Caco-2 (cell line): ENCODE data around the gene CXCL6. TPM values are rescaled to one million over a fixed set of nuclear protein-coding genes. Genes with fewer than 3 reads are reported as not detected.

Experiments
- BruUV-seq: library from RNA; stranded (reverse); fragments of 400-500 nt; replicated peaks from 2 replicates; lab custom pipeline; 2021; lab: Mats Ljungman, UMichigan
- CTCF ChIA-PET: fragments of 300-600 bp; sonication (Branson Sonifier 250); formaldehyde crosslinking; loops from one replicate; lab custom pipeline; 2022; ENCODE audit warnings: antibody characterized with exemption; lab: Charles Lee
- POLR2A ChIA-PET: fragments of 300-600 bp; sonication (Branson Sonifier 250); formaldehyde crosslinking; loops from one replicate; lab custom pipeline; 2022; ENCODE audit warnings: antibody characterized with exemption; lab: Charles Lee
- DNase-seq, 2 experiments: peaks; one replicate each; pipeline versions ENCODE4 v3.0.0 to v3.0.0-alpha.2; 2020 to 2022
- H3K27me3 ChIP-seq: replicated peaks from 2 replicates; pipeline ENCODE4 v1.6.0; 2011; ENCODE audit warnings: low read length; ENCODE audit not compliant: control insufficient read depth, insufficient read depth
- H3K36me3 ChIP-seq: 2 replicates; pipeline ENCODE4 v1.5.1; 2011; ENCODE audit warnings: low read length; ENCODE audit not compliant: control insufficient read depth, insufficient read depth
- H3K4me1 ChIP-seq: fragments of 250-450 bp; sonication (Bioruptor Pico); 2 replicates; pipeline ENCODE4 v1.5.1; 2020; ENCODE audit warnings: mild to moderate bottlenecking
- H3K4me3 ChIP-seq: 2 replicates; pipeline ENCODE4 v1.5.1; 2011; ENCODE audit warnings: low read depth, mild to moderate bottlenecking, control low read depth, low read length
- H3K9me3 ChIP-seq: fragments of 250-450 bp; sonication (Bioruptor Pico); 2 replicates; pipeline ENCODE4 v1.5.1; 2020; ENCODE audit warnings: mild to moderate bottlenecking, moderate library complexity
- H3K27ac Mint-ChIP-seq: one replicate; pipeline ENCODE4 v1.8.0; 2022; ENCODE audit warnings: mixed read lengths; ENCODE audit not compliant: unreplicated experiment
- H3K27me3 Mint-ChIP-seq: one replicate; pipeline ENCODE4 v1.8.0; 2022; ENCODE audit warnings: mixed read lengths; ENCODE audit not compliant: insufficient read depth, unreplicated experiment
- H3K36me3 Mint-ChIP-seq: one replicate; pipeline ENCODE4 v1.8.0; 2022; ENCODE audit warnings: mild to moderate bottlenecking, mixed read lengths; ENCODE audit not compliant: insufficient read depth, unreplicated experiment
- H3K4me1 Mint-ChIP-seq: one replicate; pipeline ENCODE4 v1.8.0; 2022; ENCODE audit warnings: low read depth, mixed read lengths; ENCODE audit not compliant: unreplicated experiment
- H3K4me3 Mint-ChIP-seq: one replicate; pipeline ENCODE4 v1.8.0; 2022; ENCODE audit warnings: mild to moderate bottlenecking, moderate library complexity, mixed read lengths; ENCODE audit not compliant: unreplicated experiment
- H3K9me3 Mint-ChIP-seq: one replicate; pipeline ENCODE4 v1.8.0; 2022; ENCODE audit warnings: mixed read lengths; ENCODE audit not compliant: unreplicated experiment
- intact Hi-C: fragments of 100-400 bp; cut with micrococcal nuclease; formaldehyde crosslinking; loops from one replicate; pipeline ENCODE4 v1.10.0; 2022; ENCODE audit not compliant: unreplicated experiment
- total RNA-seq: library from RNA; stranded (reverse); gene quantifications from 2 replicates; pipeline ENCODE4 v1.2.3, GENCODE V29; 2022
- TF ChIP-seq, protein P1 (sequence below), 2 experiments: fragments of 200-600 bp in 1 of 2; IDR thresholded peaks; 1 replicate in 1 of 2; 2 replicates in 1 of 2; pipeline versions ENCODE4 v1.5.1 to v1.8.0; 2011 to 2022; ENCODE audit warnings: antibody characterized with exemption in 1 of 2, control low read depth in 1 of 2, inconsistent platforms in 1 of 2, low read depth in 1 of 2, low read length in 1 of 2, mild to moderate bottlenecking in 1 of 2, moderate library complexity in 1 of 2; ENCODE audit not compliant: insufficient read depth in 1 of 2, severe bottlenecking in 1 of 2, unreplicated experiment in 1 of 2

The CXCL6 gene
- total RNA-seq, 1 experiment from 2014 or later, result not detected

DNA sequence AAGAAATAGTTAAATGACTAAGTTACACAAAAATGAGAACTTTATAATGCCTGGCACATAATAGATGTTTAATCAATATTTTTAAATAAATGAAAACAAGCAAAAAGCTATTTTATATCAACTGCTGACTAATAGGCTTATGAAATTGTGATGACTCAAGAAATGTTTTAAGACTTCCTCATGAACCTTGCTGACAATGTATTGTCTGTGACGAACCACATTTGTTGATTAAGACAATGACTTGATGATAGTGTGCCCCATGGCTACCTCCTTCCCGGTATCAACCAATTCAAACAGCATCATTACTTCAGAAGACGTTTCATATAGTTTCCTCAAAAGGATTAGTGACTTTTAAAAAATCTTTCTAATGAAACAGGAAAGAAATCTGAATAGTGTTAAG, 7.9 kb downstream of the CXCL6 start:
- no peaks in the 10 kb centered on the region for H3K9me3 ChIP-seq
- POLR2A ChIA-PET, result no interaction called here
- Mint-ChIP-seq H3K36me3 (no peaks in the 10 kb centered on the region), H3K9me3 (no peaks in the 10 kb centered on the region), H3K27me3 (peaks cover 8% of the 10 kb centered on the region), H3K4me1 (no peaks in the 10 kb centered on the region), H3K4me3 (no peak overlapping the region), H3K27ac (no peak overlapping the region)
- H3K4me1 ChIP-seq, result no peaks in the 10 kb centered on the region
- H3K27me3 ChIP-seq, result no peaks in the 10 kb centered on the region
- CTCF ChIA-PET, result no interaction called here
- H3K36me3 ChIP-seq, result no peaks in the 10 kb centered on the region
- intact Hi-C loops, result no loop called here
- TF ChIP-seq, protein P1, sequence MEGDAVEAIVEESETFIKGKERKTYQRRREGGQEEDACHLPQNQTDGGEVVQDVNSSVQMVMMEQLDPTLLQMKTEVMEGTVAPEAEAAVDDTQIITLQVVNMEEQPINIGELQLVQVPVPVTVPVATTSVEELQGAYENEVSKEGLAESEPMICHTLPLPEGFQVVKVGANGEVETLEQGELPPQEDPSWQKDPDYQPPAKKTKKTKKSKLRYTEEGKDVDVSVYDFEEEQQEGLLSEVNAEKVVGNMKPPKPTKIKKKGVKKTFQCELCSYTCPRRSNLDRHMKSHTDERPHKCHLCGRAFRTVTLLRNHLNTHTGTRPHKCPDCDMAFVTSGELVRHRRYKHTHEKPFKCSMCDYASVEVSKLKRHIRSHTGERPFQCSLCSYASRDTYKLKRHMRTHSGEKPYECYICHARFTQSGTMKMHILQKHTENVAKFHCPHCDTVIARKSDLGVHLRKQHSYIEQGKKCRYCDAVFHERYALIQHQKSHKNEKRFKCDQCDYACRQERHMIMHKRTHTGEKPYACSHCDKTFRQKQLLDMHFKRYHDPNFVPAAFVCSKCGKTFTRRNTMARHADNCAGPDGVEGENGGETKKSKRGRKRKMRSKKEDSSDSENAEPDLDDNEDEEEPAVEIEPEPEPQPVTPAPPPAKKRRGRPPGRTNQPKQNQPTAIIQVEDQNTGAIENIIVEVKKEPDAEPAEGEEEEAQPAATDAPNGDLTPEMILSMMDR (IDR thresholded peaks at IDR 0.05; ENCODE audit: insufficient read depth in 1 of 2, low read depth in 1 of 2, low read length in 1 of 2, severe bottlenecking in 1 of 2, unreplicated experiment in 1 of 2), result no peak
- no TSS peak for BruUV-seq
- H3K4me3 ChIP-seq, result no peak overlapping the region
- no peak for DNase-seq

DNA sequence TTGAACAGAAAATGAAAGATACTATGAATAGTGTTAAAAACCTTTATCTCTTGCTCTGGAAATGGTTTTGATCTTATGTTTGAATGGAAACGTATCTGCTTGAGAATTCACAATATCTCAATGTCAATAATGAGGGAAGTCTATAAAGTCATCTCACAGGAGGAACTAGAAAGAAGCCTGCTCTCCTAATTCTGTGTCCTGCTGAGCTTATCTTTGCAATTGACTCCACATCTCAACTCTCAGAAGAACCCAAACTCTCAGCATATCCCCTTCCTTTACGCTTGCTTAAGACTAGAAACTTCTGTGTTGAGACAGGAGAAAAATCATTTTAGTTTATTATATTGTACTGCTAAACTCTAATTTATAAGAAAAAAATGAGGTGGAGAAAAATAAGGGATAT, 8.3 kb downstream of the CXCL6 start:
- Mint-ChIP-seq H3K27ac (no peak overlapping the region), H3K4me1 (no peaks in the 10 kb centered on the region), H3K9me3 (no peaks in the 10 kb centered on the region), H3K36me3 (no peaks in the 10 kb centered on the region), H3K27me3 (peaks cover 4% of the 10 kb centered on the region), H3K4me3 (no peak overlapping the region)
- Histone ChIP-seq H3K36me3 (no peaks in the 10 kb centered on the region), H3K27me3 (no peaks in the 10 kb centered on the region), H3K4me3 (no peak overlapping the region), H3K4me1 (no peaks in the 10 kb centered on the region), H3K9me3 (no peaks in the 10 kb centered on the region)
- ChIA-PET POLR2A (no interaction called here), CTCF (no interaction called here)
- DNase-seq, result no peak
- no TSS peak for BruUV-seq
- TF ChIP-seq, protein P1 (IDR thresholded peaks at IDR 0.05; ENCODE audit: insufficient read depth in 1 of 2, low read depth in 1 of 2, low read length in 1 of 2, severe bottlenecking in 1 of 2, unreplicated experiment in 1 of 2), result no peak
- intact Hi-C loops, result no loop called here

DNA sequence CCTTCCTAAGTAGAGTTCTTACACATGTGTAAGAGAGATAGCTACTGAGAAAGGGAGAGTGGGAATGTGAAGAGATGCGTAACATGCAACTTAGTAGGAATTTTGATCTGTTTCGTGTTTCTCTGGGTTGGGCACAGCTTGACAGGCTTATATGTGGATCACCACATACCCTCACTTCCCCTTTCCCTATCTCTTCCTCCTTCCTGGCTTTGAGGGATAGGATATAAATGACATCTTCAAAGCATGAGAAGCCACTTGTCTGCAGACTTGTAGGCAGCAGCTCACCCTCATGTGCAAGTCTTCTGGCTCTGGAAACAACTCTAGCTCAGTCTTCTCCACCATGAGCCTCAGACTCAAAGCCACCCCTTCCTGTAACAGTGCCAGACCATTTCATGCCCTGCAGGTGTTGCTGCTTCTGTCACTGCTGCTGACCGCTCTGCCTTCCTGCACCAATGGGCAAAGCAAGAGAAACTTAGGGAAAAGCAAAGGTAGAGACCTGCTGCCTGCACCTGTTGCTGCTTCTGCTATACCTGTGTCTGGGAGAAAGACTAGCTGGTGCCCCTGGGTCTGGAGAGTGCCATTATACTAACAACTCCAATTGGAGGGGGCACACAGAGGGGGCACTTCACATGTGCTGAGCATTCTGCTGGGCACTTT, 11.2 kb downstream of the CXCL6 start:
- H3K4me3 ChIP-seq, result no peak overlapping the region
- CTCF ChIA-PET, result no interaction called here
- H3K27ac Mint-ChIP-seq, result no peak overlapping the region
- no peak for DNase-seq
- H3K4me1 ChIP-seq, result no peaks in the 10 kb centered on the region
- no peaks in the 10 kb centered on the region for H3K27me3 ChIP-seq
- POLR2A ChIA-PET, result no interaction called here
- H3K4me1 Mint-ChIP-seq, result no peaks in the 10 kb centered on the region
- intact Hi-C loops, result no loop called here
- H3K9me3 ChIP-seq, result no peaks in the 10 kb centered on the region
- H3K4me3 Mint-ChIP-seq, result no peak overlapping the region
- peaks cover 3% of the 10 kb centered on the region for H3K27me3 Mint-ChIP-seq
- no peaks in the 10 kb centered on the region for H3K36me3 ChIP-seq
- H3K36me3 Mint-ChIP-seq, result no peaks in the 10 kb centered on the region
- no TSS peak for BruUV-seq
- H3K9me3 Mint-ChIP-seq, result no peaks in the 10 kb centered on the region
- TF ChIP-seq, protein P1 (IDR thresholded peaks at IDR 0.05; ENCODE audit: insufficient read depth in 1 of 2, low read depth in 1 of 2, low read length in 1 of 2, severe bottlenecking in 1 of 2, unreplicated experiment in 1 of 2), result no peak
